ENCODE data around the gene KMT2C.
"Not testable (repeated sequence)": the region's sequence is repeated elsewhere in the genome, so short reads cannot be mapped to it uniquely, and the experiment has no call there.

Gene KMT2C

GRCh38 chr7:152383341-152384234 lies 52.2 kb downstream of the KMT2C start:
- H3K27ac ChIP-seq (ENCODE audit: insufficient read depth, low read length, poor library complexity, severe bottlenecking): no peak overlapping the region
- no peaks in the 10 kb centered on the region for H3K9me3 ChIP-seq (ENCODE audit: control insufficient read depth, low read length)
- no peak overlapping the region for H3K4me3 ChIP-seq (ENCODE audit: insufficient read depth, low read depth, low read length, poor library complexity, severe bottlenecking)
- H3K4me1 ChIP-seq (ENCODE audit: control insufficient read depth, insufficient read depth, low read length, poor library complexity, severe bottlenecking): peaks cover 5% of the 10 kb centered on the region
- no peaks in the 10 kb centered on the region for H3K36me3 ChIP-seq (ENCODE audit: control insufficient read depth, insufficient read depth, low read length)
- no peak for DNase-seq
- no peaks in the 10 kb centered on the region for H3K27me3 ChIP-seq (replicated peaks; ENCODE audit: control insufficient read depth, insufficient read depth, low read length, poor library complexity, severe bottlenecking)

- DNase-seq: no peak
- H3K4me3 ChIP-seq (ENCODE audit: insufficient read depth, low read depth, low read length, poor library complexity, severe bottlenecking): no peak overlapping the region
- H3K9me3 ChIP-seq (ENCODE audit: control insufficient read depth, low read length): no peaks in the 10 kb centered on the region
- H3K27me3 ChIP-seq (replicated peaks; ENCODE audit: control insufficient read depth, insufficient read depth, low read length, poor library complexity, severe bottlenecking): no peaks in the 10 kb centered on the region
- H3K36me3 ChIP-seq (ENCODE audit: control insufficient read depth, insufficient read depth, low read length): no peaks in the 10 kb centered on the region
- no peak overlapping the region for H3K27ac ChIP-seq (ENCODE audit: insufficient read depth, low read length, poor library complexity, severe bottlenecking)
- peaks cover 5% of the 10 kb centered on the region for H3K4me1 ChIP-seq (ENCODE audit: control insufficient read depth, insufficient read depth, low read length, poor library complexity, severe bottlenecking)
These were observed 53.6 kb downstream of the KMT2C start for GRCh38 chr7:152382244-152382643.

- not testable (repeated sequence) for H3K36me3 ChIP-seq (ENCODE audit: control insufficient read depth, insufficient read depth, low read length); H3K9me3 ChIP-seq (ENCODE audit: control insufficient read depth, low read length); DNase-seq; H3K4me1 ChIP-seq (ENCODE audit: control insufficient read depth, insufficient read depth, low read length, poor library complexity, severe bottlenecking); H3K27me3 ChIP-seq (replicated peaks; ENCODE audit: control insufficient read depth, insufficient read depth, low read length, poor library complexity, severe bottlenecking); H3K27ac ChIP-seq (ENCODE audit: insufficient read depth, low read length, poor library complexity, severe bottlenecking); H3K4me3 ChIP-seq (ENCODE audit: insufficient read depth, low read depth, low read length, poor library complexity, severe bottlenecking)
These were observed 54.7 kb downstream of the KMT2C start for GRCh38 chr7:152380931-152381578.

- not testable (repeated sequence) for H3K9me3 ChIP-seq (ENCODE audit: control insufficient read depth, low read length); H3K27me3 ChIP-seq (replicated peaks; ENCODE audit: control insufficient read depth, insufficient read depth, low read length, poor library complexity, severe bottlenecking); H3K4me1 ChIP-seq (ENCODE audit: control insufficient read depth, insufficient read depth, low read length, poor library complexity, severe bottlenecking); H3K27ac ChIP-seq (ENCODE audit: insufficient read depth, low read length, poor library complexity, severe bottlenecking); H3K36me3 ChIP-seq (ENCODE audit: control insufficient read depth, insufficient read depth, low read length); H3K4me3 ChIP-seq (ENCODE audit: insufficient read depth, low read depth, low read length, poor library complexity, severe bottlenecking); DNase-seq
These were observed 57.3 kb downstream of the KMT2C start for GRCh38 chr7:152378497-152378896.

- not testable (repeated sequence) for H3K36me3 ChIP-seq (ENCODE audit: control insufficient read depth, insufficient read depth, low read length); H3K4me3 ChIP-seq (ENCODE audit: insufficient read depth, low read depth, low read length, poor library complexity, severe bottlenecking); DNase-seq
These were observed 58.9 kb downstream of the KMT2C start for GRCh38 chr7:152376716-152377484.

GRCh38 chr7:152370297-152370696 lies 65.5 kb downstream of the KMT2C start:
- Histone ChIP-seq H3K36me3 (ENCODE audit: control insufficient read depth, insufficient read depth, low read length) (no peaks in the 10 kb centered on the region), H3K4me3 (ENCODE audit: insufficient read depth, low read depth, low read length, poor library complexity, severe bottlenecking) (no peak overlapping the region), H3K4me1 (ENCODE audit: control insufficient read depth, insufficient read depth, low read length, poor library complexity, severe bottlenecking) (peaks cover 3% of the 10 kb centered on the region), H3K27ac (ENCODE audit: insufficient read depth, low read length, poor library complexity, severe bottlenecking) (no peak overlapping the region), H3K9me3 (ENCODE audit: control insufficient read depth, low read length) (no peaks in the 10 kb centered on the region), H3K27me3 (replicated peaks; ENCODE audit: control insufficient read depth, insufficient read depth, low read length, poor library complexity, severe bottlenecking) (no peaks in the 10 kb centered on the region)
- DNase-seq: no peak

More at GRCh38 chr7:152376716-152377484, 58.9 kb downstream of the KMT2C start:
- H3K4me1 ChIP-seq (ENCODE audit: control insufficient read depth, insufficient read depth, low read length, poor library complexity, severe bottlenecking); H3K9me3 ChIP-seq (ENCODE audit: control insufficient read depth, low read length); H3K27ac ChIP-seq (ENCODE audit: insufficient read depth, low read length, poor library complexity, severe bottlenecking); H3K27me3 ChIP-seq (replicated peaks; ENCODE audit: control insufficient read depth, insufficient read depth, low read length, poor library complexity, severe bottlenecking): not testable (repeated sequence)

- Histone ChIP-seq H3K36me3 (ENCODE audit: control insufficient read depth, insufficient read depth, low read length) (no peaks in the 10 kb centered on the region), H3K4me1 (ENCODE audit: control insufficient read depth, insufficient read depth, low read length, poor library complexity, severe bottlenecking) (peaks cover 3% of the 10 kb centered on the region), H3K27ac (ENCODE audit: insufficient read depth, low read length, poor library complexity, severe bottlenecking) (no peak overlapping the region), H3K4me3 (ENCODE audit: insufficient read depth, low read depth, low read length, poor library complexity, severe bottlenecking) (no peak overlapping the region), H3K27me3 (replicated peaks; ENCODE audit: control insufficient read depth, insufficient read depth, low read length, poor library complexity, severe bottlenecking) (no peaks in the 10 kb centered on the region), H3K9me3 (ENCODE audit: control insufficient read depth, low read length) (no peaks in the 10 kb centered on the region)
- no peak for DNase-seq
These were observed 66.3 kb downstream of the KMT2C start for GRCh38 chr7:152369518-152369917.

- DNase-seq: no peak
- H3K27me3 ChIP-seq (replicated peaks; ENCODE audit: control insufficient read depth, insufficient read depth, low read length, poor library complexity, severe bottlenecking): no peaks in the 10 kb centered on the region
These were observed 68.6 kb downstream of the KMT2C start for GRCh38 chr7:152367170-152367569.

GRCh38 chr7:152366662-152367061 lies 69.1 kb downstream of the KMT2C start:
- DNase-seq: no peak
- no peak overlapping the region for H3K4me3 ChIP-seq (ENCODE audit: insufficient read depth, low read depth, low read length, poor library complexity, severe bottlenecking)

More at GRCh38 chr7:152367170-152367569, 68.6 kb downstream of the KMT2C start:
- H3K27ac ChIP-seq (ENCODE audit: insufficient read depth, low read length, poor library complexity, severe bottlenecking): no peak overlapping the region
- no peak overlapping the region for H3K4me3 ChIP-seq (ENCODE audit: insufficient read depth, low read depth, low read length, poor library complexity, severe bottlenecking)
- H3K4me1 ChIP-seq (ENCODE audit: control insufficient read depth, insufficient read depth, low read length, poor library complexity, severe bottlenecking): peaks cover 3% of the 10 kb centered on the region
- no peaks in the 10 kb centered on the region for H3K9me3 ChIP-seq (ENCODE audit: control insufficient read depth, low read length)
- H3K36me3 ChIP-seq (ENCODE audit: control insufficient read depth, insufficient read depth, low read length): no peaks in the 10 kb centered on the region

More at GRCh38 chr7:152366662-152367061, 69.1 kb downstream of the KMT2C start:
- no peaks in the 10 kb centered on the region for H3K36me3 ChIP-seq (ENCODE audit: control insufficient read depth, insufficient read depth, low read length)
- H3K27ac ChIP-seq (ENCODE audit: insufficient read depth, low read length, poor library complexity, severe bottlenecking): no peak overlapping the region
- no peaks in the 10 kb centered on the region for H3K9me3 ChIP-seq (ENCODE audit: control insufficient read depth, low read length)
- H3K27me3 ChIP-seq (replicated peaks; ENCODE audit: control insufficient read depth, insufficient read depth, low read length, poor library complexity, severe bottlenecking): no peaks in the 10 kb centered on the region
- H3K4me1 ChIP-seq (ENCODE audit: control insufficient read depth, insufficient read depth, low read length, poor library complexity, severe bottlenecking): peaks cover 2% of the 10 kb centered on the region

Data from effector memory CD4-positive, alpha-beta T cell (primary cell).